Trophoblast cell (in vitro differentiated cells and primary cell): Measurements from ENCODE around the gene ATP1A1.

Experiments
- DNase-seq, 2 donors: peaks; one replicate each; pipeline ENCODE4 v3.0.0-alpha.2; 2016
- H2AFZ ChIP-seq: 2 replicates; pipeline ENCODE4 v1.6.1; 2013; ENCODE audit warnings: low read length, moderate library complexity, mild to moderate bottlenecking; ENCODE audit not compliant: insufficient read depth, poor library complexity
- H2AK5ac ChIP-seq: 2 replicates; pipeline ENCODE4 v1.6.1; 2013; ENCODE audit warnings: mild to moderate bottlenecking, low read length
- H2BK120ac ChIP-seq: 2 replicates; pipeline ENCODE4 v1.6.1; 2013; ENCODE audit warnings: low read length, mild to moderate bottlenecking, moderate library complexity; ENCODE audit not compliant: insufficient read depth, poor library complexity
- H2BK12ac ChIP-seq: 2 replicates; pipeline ENCODE4 v1.6.1; 2013; ENCODE audit warnings: mild to moderate bottlenecking, low read length, moderate library complexity
- H2BK5ac ChIP-seq: 2 replicates; pipeline ENCODE4 v1.6.1; 2013; ENCODE audit warnings: low read length, low read depth, moderate library complexity, mild to moderate bottlenecking; ENCODE audit not compliant: poor library complexity
- H3K14ac ChIP-seq: 2 replicates; pipeline ENCODE4 v1.6.1; 2013; ENCODE audit warnings: mild to moderate bottlenecking, low read length
- H3K18ac ChIP-seq: 2 replicates; pipeline ENCODE4 v1.6.1; 2013; ENCODE audit warnings: mild to moderate bottlenecking, low read length
- H3K23ac ChIP-seq: 2 replicates; pipeline ENCODE4 v1.6.1; 2013; ENCODE audit warnings: low read length
- H3K27ac ChIP-seq: 2 replicates; pipeline ENCODE4 v1.5.1; 2013; ENCODE audit warnings: low read depth, mild to moderate bottlenecking, inconsistent platforms, low read length, moderate library complexity
- H3K27me3 ChIP-seq: 2 replicates; pipeline ENCODE4 v1.6.1; 2013; ENCODE audit warnings: inconsistent platforms, mild to moderate bottlenecking, low read length, moderate library complexity; ENCODE audit not compliant: insufficient read depth
- H3K36me3 ChIP-seq, 2 experiments: 1 replicate in 1 of 2; 2 replicates in 1 of 2; pipeline ENCODE4 v1.6.1; 2013; ENCODE audit warnings: low read length in 2 of 2, mild to moderate bottlenecking in 2 of 2, moderate library complexity in 1 of 2; ENCODE audit not compliant: insufficient read depth in 2 of 2, control insufficient read depth in 1 of 2
- H3K4ac ChIP-seq: 2 replicates; pipeline ENCODE4 v1.6.1; 2013; ENCODE audit warnings: low read depth, mild to moderate bottlenecking, low read length, moderate library complexity
- H3K4me1 ChIP-seq, 2 experiments: 1 replicate in 1 of 2; 2 replicates in 1 of 2; pipeline ENCODE4 v1.6.1; 2013; ENCODE audit warnings: low read length in 2 of 2, mild to moderate bottlenecking in 2 of 2, moderate library complexity in 1 of 2; ENCODE audit not compliant: insufficient read depth in 2 of 2, control insufficient read depth in 1 of 2
- H3K4me2 ChIP-seq: 2 replicates; pipeline ENCODE4 v1.6.1; 2013; ENCODE audit warnings: inconsistent platforms, mild to moderate bottlenecking, low read length, moderate library complexity
- H3K4me3 ChIP-seq: 2 replicates; pipeline ENCODE4 v1.5.1; 2013; ENCODE audit warnings: mild to moderate bottlenecking, low read depth, low read length, inconsistent platforms
- H3K79me1 ChIP-seq: one replicate; pipeline ENCODE4 v1.6.1; 2013; ENCODE audit warnings: low read length
- H3K79me2 ChIP-seq: 2 replicates; pipeline ENCODE4 v1.6.1; 2013; ENCODE audit warnings: low read length, mild to moderate bottlenecking; ENCODE audit not compliant: control insufficient read depth, insufficient read depth, poor library complexity
- H3K9ac ChIP-seq: 2 replicates; pipeline ENCODE4 v1.6.1; 2013; ENCODE audit warnings: mild to moderate bottlenecking, low read length
- H3K9me3 ChIP-seq: 2 replicates; pipeline ENCODE4 v1.6.1; 2013; ENCODE audit warnings: low read depth, mild to moderate bottlenecking, control low read depth, inconsistent platforms, low read length; ENCODE audit not compliant: insufficient read depth
- H4K12ac ChIP-seq: 2 replicates; pipeline ENCODE4 v1.6.1; 2013; ENCODE audit warnings: low read depth, mild to moderate bottlenecking, low read length, moderate library complexity
- H4K8ac ChIP-seq: 2 replicates; pipeline ENCODE4 v1.6.1; 2013; ENCODE audit warnings: low read depth, mild to moderate bottlenecking, low read length, moderate library complexity
- H4K91ac ChIP-seq: one replicate; pipeline ENCODE4 v1.6.1; 2013; ENCODE audit warnings: low read depth, mild to moderate bottlenecking, low read length, moderate library complexity
- WGBS: extraction: QIAGEN DNeasy Blood & Tissue Kit; methylation state at CpG from one replicate; pipeline ENCODE4 v1.1.7; 2013; ENCODE audit warnings: missing lambda C conversion rate; ENCODE audit not compliant: insufficient read length, insufficient coverage; ENCODE audit errors: extremely low coverage; 5-methylcytosine and 5-hydroxymethylcytosine counted together

The ATP1A1 gene

GRCh38 chr1:116387551-116387950 lies 14.5 kb downstream of the ATP1A1 start:
- H4K12ac ChIP-seq = no peak overlapping the region
- H3K9me3 ChIP-seq = no peaks in the 10 kb centered on the region
- H2AK5ac ChIP-seq = no peak overlapping the region
- H2BK120ac ChIP-seq = no peak overlapping the region
- no peak overlapping the region for H3K14ac ChIP-seq
- no peaks in the 10 kb centered on the region for H3K79me1 ChIP-seq
- WGBS = no CpG with 5 or more reads among the region's 6 CpGs
- H3K4ac ChIP-seq = no peak overlapping the region
- H4K91ac ChIP-seq = no peak overlapping the region
- no peak overlapping the region for H3K18ac ChIP-seq
- H3K9ac ChIP-seq = no peak overlapping the region
- H3K4me3 ChIP-seq = no peak overlapping the region
- H3K4me1 ChIP-seq = no peaks in the 10 kb centered on the region
- H4K8ac ChIP-seq = no peak overlapping the region
- H3K27ac ChIP-seq = no peak overlapping the region
- H2BK5ac ChIP-seq = no peak overlapping the region
- no peak overlapping the region for H2AFZ ChIP-seq
- no peaks in the 10 kb centered on the region for H3K27me3 ChIP-seq
- H3K36me3 ChIP-seq = peaks cover 20 to 49% of the 10 kb centered on the region in 2 experiments
- DNase-seq = no peak
- no peak overlapping the region for H3K23ac ChIP-seq
- no peaks in the 10 kb centered on the region for H3K79me2 ChIP-seq
- H2BK12ac ChIP-seq = no peak overlapping the region
- H3K4me2 ChIP-seq = no peak overlapping the region

GRCh38 chr1:116388122-116388521 lies 15.1 kb downstream of the ATP1A1 start:
- no peak overlapping the region for H3K18ac ChIP-seq
- H2BK12ac ChIP-seq = no peak overlapping the region
- H3K9me3 ChIP-seq = no peaks in the 10 kb centered on the region
- H3K4me3 ChIP-seq = no peak overlapping the region
- no peak overlapping the region for H3K27ac ChIP-seq
- H3K23ac ChIP-seq = no peak overlapping the region
- H2BK5ac ChIP-seq = no peak overlapping the region
- H3K4ac ChIP-seq = no peak overlapping the region
- H4K8ac ChIP-seq = no peak overlapping the region
- H2BK120ac ChIP-seq = no peak overlapping the region
- H4K91ac ChIP-seq = no peak overlapping the region
- WGBS = no CpG with 5 or more reads among the region's 3 CpGs
- H4K12ac ChIP-seq = no peak overlapping the region
- H3K9ac ChIP-seq = no peak overlapping the region
- no peak overlapping the region for H3K14ac ChIP-seq
- H3K79me2 ChIP-seq = no peaks in the 10 kb centered on the region
- DNase-seq = no peak
- H3K4me2 ChIP-seq = no peak overlapping the region
- no peaks in the 10 kb centered on the region for H3K79me1 ChIP-seq
- no peak overlapping the region for H2AFZ ChIP-seq
- peaks cover 26 to 53% of the 10 kb centered on the region in 2 experiments for H3K36me3 ChIP-seq
- no peaks in the 10 kb centered on the region for H3K4me1 ChIP-seq
- H2AK5ac ChIP-seq = no peak overlapping the region
- H3K27me3 ChIP-seq = no peaks in the 10 kb centered on the region

- WGBS = no CpG with 5 or more reads among the region's 2 CpGs
- DNase-seq = no peak
- H3K23ac ChIP-seq = no peak overlapping the region
These were observed 16.0 kb downstream of the ATP1A1 start for GRCh38 chr1:116389013-116389412.

GRCh38 chr1:116389686-116390085 lies 16.6 kb downstream of the ATP1A1 start:
- DNase-seq = no peak
- H4K91ac ChIP-seq = no peak overlapping the region
- H3K27ac ChIP-seq = no peak overlapping the region
- H3K79me2 ChIP-seq = no peaks in the 10 kb centered on the region
- H2AK5ac ChIP-seq = no peak overlapping the region
- H2BK12ac ChIP-seq = no peak overlapping the region
- no CpG with 5 or more reads among the region's 6 CpGs for WGBS
- H3K23ac ChIP-seq = no peak overlapping the region
- no peak overlapping the region for H2AFZ ChIP-seq
- no peaks in the 10 kb centered on the region for H3K79me1 ChIP-seq
- no peak overlapping the region for H3K4me3 ChIP-seq
- no peaks in the 10 kb centered on the region for H3K9me3 ChIP-seq
- peaks cover 29 to 56% of the 10 kb centered on the region in 2 experiments for H3K36me3 ChIP-seq
- no peak overlapping the region for H4K8ac ChIP-seq
- no peak overlapping the region for H3K9ac ChIP-seq
- no peak overlapping the region for H4K12ac ChIP-seq
- H3K14ac ChIP-seq = no peak overlapping the region
- no peak overlapping the region for H3K18ac ChIP-seq
- H2BK5ac ChIP-seq = no peak overlapping the region
- no peak overlapping the region for H2BK120ac ChIP-seq
- H3K4ac ChIP-seq = no peak overlapping the region
- H3K27me3 ChIP-seq = no peaks in the 10 kb centered on the region
- H3K4me1 ChIP-seq = no peaks in the 10 kb centered on the region
- no peak overlapping the region for H3K4me2 ChIP-seq

More at GRCh38 chr1:116389013-116389412, 16.0 kb downstream of the ATP1A1 start:
- H3K27me3 ChIP-seq = no peaks in the 10 kb centered on the region
- H3K18ac ChIP-seq = no peak overlapping the region
- no peak overlapping the region for H3K9ac ChIP-seq
- no peak overlapping the region for H4K8ac ChIP-seq
- no peaks in the 10 kb centered on the region for H3K79me2 ChIP-seq
- H3K27ac ChIP-seq = no peak overlapping the region
- H3K36me3 ChIP-seq = peaks cover 29 to 58% of the 10 kb centered on the region in 2 experiments
- H4K12ac ChIP-seq = no peak overlapping the region
- H2AFZ ChIP-seq = no peak overlapping the region
- H3K9me3 ChIP-seq = no peaks in the 10 kb centered on the region
- H3K4me1 ChIP-seq = no peaks in the 10 kb centered on the region
- no peak overlapping the region for H3K4ac ChIP-seq
- H3K4me2 ChIP-seq = no peak overlapping the region
- no peaks in the 10 kb centered on the region for H3K79me1 ChIP-seq
- H2BK12ac ChIP-seq = no peak overlapping the region
- no peak overlapping the region for H3K14ac ChIP-seq
- H2BK120ac ChIP-seq = no peak overlapping the region
- H4K91ac ChIP-seq = no peak overlapping the region
- H3K4me3 ChIP-seq = no peak overlapping the region
- H2AK5ac ChIP-seq = no peak overlapping the region
- H2BK5ac ChIP-seq = no peak overlapping the region
